Thyroid gland (tissue), 4 donors: ENCODE measurements around the gene PDCD2L. TPM values are rescaled to one million over a fixed set of nuclear protein-coding genes. Genes with fewer than 3 reads are reported as not detected.
"Not testable (repeated sequence)": the region's sequence is repeated elsewhere in the genome, so short reads cannot be mapped to it uniquely, and the experiment has no call there.

ENCODE experiments used
- DNase-seq, 2 donors: peaks; one replicate each; pipeline ENCODE4 v3.0.0-alpha.2; 2019
- H3K27ac ChIP-seq, 3 donors: fragments of 200-600 bp; sonication (generic); 1 replicate in 2 of 3; 2 replicates in 1 of 3; pipeline ENCODE4 v1.5.1; 2016 to 2019; ENCODE audit warnings: mild to moderate bottlenecking in 1 of 3, moderate library complexity in 1 of 3
- H3K27me3 ChIP-seq: fragments of 200-600 bp; sonication (generic); one replicate; pipeline ENCODE4 v1.5.1; 2019
- H3K36me3 ChIP-seq, 2 donors: fragments of 200-600 bp; sonication (generic); one replicate each; pipeline ENCODE4 v1.5.1; 2016 to 2019
- H3K4me1 ChIP-seq, 2 donors: fragments of 200-600 bp; sonication (generic); one replicate each; pipeline ENCODE4 v1.5.1; 2017 to 2019
- H3K4me3 ChIP-seq, 3 donors: fragments of 200-600 bp; sonication (generic); replicated peaks in 1 of 3; 1 replicate in 2 of 3; 2 replicates in 1 of 3; pipeline ENCODE4 v1.5.1; 2016; ENCODE audit warnings: mild to moderate bottlenecking in 1 of 3
- H3K9me3 ChIP-seq: fragments of 200-600 bp; sonication (generic); one replicate; pipeline ENCODE4 v1.5.1; 2017
- CTCF ChIP-seq, 6 experiments: fragments of 200-600 bp in 3 of 6; fragments of 450-650 bp in 3 of 6; sonication (generic) in 3 of 6; IDR thresholded peaks; one replicate each; pipeline ENCODE4 v1.5.1; 2016 to 2019; ENCODE audit warnings: antibody characterized with exemption in 6 of 6, mild to moderate bottlenecking in 2 of 6, inconsistent platforms in 1 of 6, moderate library complexity in 1 of 6
- POLR2A ChIP-seq, 2 donors: fragments of 450-650 bp; IDR thresholded peaks; one replicate each; pipeline ENCODE4 v1.6.1; 2017; ENCODE audit warnings: antibody characterized with exemption in 2 of 2, mild to moderate bottlenecking in 2 of 2, moderate library complexity in 1 of 2
- WGBS, 2 donors: methylation state at CpG; one replicate each; pipeline ENCODE4 v1.1.5; 2017; 5-methylcytosine and 5-hydroxymethylcytosine counted together
- intact Hi-C: fragments of 100-400 bp; cut with DNase I; formaldehyde crosslinking; loops from one replicate; pipeline ENCODE4 v1.15.1; 2023
- total RNA-seq, 4 donors: library from RNA; depleted of rRNA; stranded (reverse); fragments of >200 nt; gene quantifications; one replicate each; pipeline ENCODE4 v1.2.3, GENCODE V29; 2016

The PDCD2L gene
- total RNA-seq, 4 donors from 2014 or later, result 7.9 to 15.9 (median 11.8) TPM

DNA sequence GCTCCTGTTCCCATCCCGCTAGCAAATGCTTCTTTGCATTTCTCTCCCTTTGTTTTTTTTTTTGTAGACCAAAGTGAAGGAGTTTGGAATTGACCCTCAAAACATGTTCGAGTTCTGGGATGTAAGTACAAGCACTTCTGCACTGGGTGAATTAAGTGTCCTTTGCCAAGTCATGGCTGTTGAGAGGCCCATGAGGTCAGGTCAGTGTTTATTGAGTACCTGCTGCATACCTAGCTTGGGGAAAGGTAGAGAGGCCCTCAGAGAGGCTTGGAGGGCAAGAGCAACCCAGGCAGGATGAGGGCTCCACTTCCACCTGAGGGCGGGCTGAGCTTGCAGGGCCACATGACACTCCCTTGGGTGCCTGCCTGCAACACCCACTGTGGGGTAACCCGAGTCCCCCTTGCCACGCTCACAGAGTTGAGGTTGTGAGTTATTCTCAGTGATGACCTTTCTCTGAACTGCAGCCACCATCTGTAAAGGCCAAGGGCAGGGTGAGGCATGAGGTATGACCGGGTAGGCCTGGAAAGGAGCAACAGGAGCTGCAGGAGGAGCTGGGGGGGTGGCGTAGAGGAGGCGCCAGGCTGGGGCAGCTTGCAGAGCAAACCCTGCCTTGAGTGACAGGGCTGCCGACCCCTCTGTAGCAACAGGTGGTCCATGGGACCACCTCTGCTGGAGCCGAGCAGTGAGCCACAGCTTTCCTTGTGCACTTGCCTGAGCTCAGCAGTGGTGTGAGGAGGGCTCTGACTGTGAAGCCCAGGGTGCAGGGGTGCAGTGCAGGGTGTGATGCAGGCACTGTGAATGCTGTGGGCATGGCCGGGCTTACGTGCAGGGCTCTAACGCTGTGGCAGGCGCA is 22.6 kb upstream of the PDCD2L start:
- H3K27me3 ChIP-seq, result no peaks in the 10 kb centered on the region
- H3K9me3 ChIP-seq, result no peaks in the 10 kb centered on the region
- 92 to 97% methylated on average over 8 to 14 of the region's 14 CpGs for WGBS, 2 donors
- intact Hi-C loops, result no loop called here
- no peaks in the 10 kb centered on the region for H3K4me1 ChIP-seq
- TF ChIP-seq CTCF (IDR thresholded peaks at IDR 0.05), result no peak
- TF ChIP-seq POLR2A (IDR thresholded peaks at IDR 0.05), result no peak
- no peak overlapping the region for H3K4me3 ChIP-seq
- H3K27ac ChIP-seq, result no peak overlapping the region
- H3K36me3 ChIP-seq, result peaks cover 53 to 71% of the 10 kb centered on the region in 2 donors
- DNase-seq, result no peak

DNA sequence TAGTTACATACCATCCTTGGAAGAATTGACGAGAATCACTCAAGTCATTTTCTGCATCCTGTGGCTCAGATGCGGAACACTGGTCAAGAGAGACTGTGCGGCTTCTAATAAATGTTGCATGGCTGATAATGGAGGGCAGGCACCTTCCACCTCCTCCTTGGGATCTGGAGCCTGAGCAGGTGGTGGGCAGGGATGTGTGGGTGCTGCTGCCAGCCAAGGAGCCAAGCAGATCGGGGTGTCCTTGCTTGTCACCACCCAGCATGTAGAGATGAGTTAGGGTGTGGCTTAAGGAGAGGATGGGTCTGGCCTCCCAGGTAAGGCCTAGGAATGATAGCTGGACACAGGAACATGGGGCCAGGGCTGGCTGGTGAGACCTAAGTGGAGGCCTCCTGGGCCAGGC is 21.7 kb upstream of the PDCD2L start:
- Histone ChIP-seq H3K27me3 (no peaks in the 10 kb centered on the region), H3K36me3 (peaks cover 51 to 72% of the 10 kb centered on the region in 2 donors), H3K27ac (no peak overlapping the region), H3K4me3 (no peak overlapping the region), H3K9me3 (no peaks in the 10 kb centered on the region), H3K4me1 (no peaks in the 10 kb centered on the region)
- WGBS, 2 donors, result 96 to 100% methylated on average over 4 of the region's 4 CpGs
- no peak for TF ChIP-seq POLR2A (IDR thresholded peaks at IDR 0.05)
- no peak for DNase-seq
- intact Hi-C loops, result no loop called here

GRCh38 chr19:34383599-34383998 is 20.6 kb upstream of the PDCD2L start:
- Histone ChIP-seq H3K4me1 (no peaks in the 10 kb centered on the region), H3K9me3 (no peaks in the 10 kb centered on the region), H3K4me3 (no peak overlapping the region), H3K27me3 (no peaks in the 10 kb centered on the region), H3K36me3 (peaks cover 39 to 72% of the 10 kb centered on the region in 2 donors), H3K27ac (no peak overlapping the region)
- no peak for TF ChIP-seq CTCF (IDR thresholded peaks at IDR 0.05)
- no peak for TF ChIP-seq POLR2A (IDR thresholded peaks at IDR 0.05)
- intact Hi-C loops, result no loop called here
- DNase-seq, result no peak
- WGBS, 2 donors, result 96% methylated on average over 5 of the region's 5 CpGs

DNA sequence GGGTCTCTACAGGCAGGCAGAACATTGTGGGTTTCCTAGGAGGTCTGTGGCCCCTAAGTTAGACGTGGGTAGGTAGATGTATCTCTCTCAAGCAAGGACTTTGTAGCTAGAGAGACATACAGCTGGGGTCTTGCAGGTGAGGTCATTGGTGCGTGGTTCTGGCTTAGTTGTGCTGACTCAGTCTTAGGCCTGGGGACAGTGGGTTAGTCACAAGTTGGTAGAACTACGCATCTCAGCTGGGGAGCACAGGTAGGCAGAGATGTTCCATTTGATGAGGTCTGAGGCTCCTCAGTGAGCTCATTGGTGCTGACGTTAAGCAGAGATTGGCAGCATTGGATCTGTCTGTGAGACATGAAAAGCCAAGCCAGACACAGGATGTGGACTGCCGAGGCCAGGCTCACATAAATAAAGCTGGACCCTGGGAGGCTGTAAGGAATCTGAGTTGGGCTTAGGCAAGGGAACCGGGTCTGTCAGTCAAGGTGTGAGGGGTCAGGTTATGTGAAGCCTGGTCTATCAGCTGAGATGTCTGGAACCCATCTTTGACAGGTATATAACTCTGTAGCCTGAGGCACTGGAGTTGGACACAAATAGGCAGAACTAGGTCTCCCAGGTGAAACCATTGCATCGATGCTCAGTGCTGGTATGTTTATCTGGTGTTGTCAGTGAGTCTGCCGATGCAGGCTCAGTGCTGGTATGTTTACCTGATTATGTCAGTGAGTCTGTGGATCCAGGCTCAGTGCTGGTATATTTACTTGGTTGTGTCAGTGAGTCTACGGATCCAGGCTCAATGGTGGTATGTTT is 17.4 kb upstream of the PDCD2L start:
- Histone ChIP-seq H3K4me1 (no peaks in the 10 kb centered on the region), H3K27me3 (no peaks in the 10 kb centered on the region), H3K4me3 (no peak overlapping the region), H3K36me3 (peaks cover 34 to 69% of the 10 kb centered on the region in 2 donors), H3K27ac (no peak overlapping the region), H3K9me3 (no peaks in the 10 kb centered on the region)
- no peak for DNase-seq
- 93 to 95% methylated on average over 9 of the region's 9 CpGs for WGBS, 2 donors
- TF ChIP-seq CTCF (IDR thresholded peaks at IDR 0.05), result no peak
- no peak for TF ChIP-seq POLR2A (IDR thresholded peaks at IDR 0.05)
- intact Hi-C loops, result no loop called here

GRCh38 chr19:34387446-34387810 is 16.8 kb upstream of the PDCD2L start:
- Histone ChIP-seq H3K4me1 (no peaks in the 10 kb centered on the region), H3K36me3 (peaks cover 29 to 63% of the 10 kb centered on the region in 2 donors), H3K4me3 (no peak overlapping the region), H3K27me3 (no peaks in the 10 kb centered on the region), H3K9me3 (no peaks in the 10 kb centered on the region), H3K27ac (no peak overlapping the region)
- no peak for DNase-seq
- WGBS, 2 donors, result 90 to 100% methylated on average over 1 of the region's 1 CpG
- TF ChIP-seq CTCF (IDR thresholded peaks at IDR 0.05) (no peak), POLR2A (IDR thresholded peaks at IDR 0.05) (no peak)
- intact Hi-C loops, result no loop called here

- H3K27ac ChIP-seq, H3K4me1 ChIP-seq, H3K27me3 ChIP-seq, H3K4me3 ChIP-seq, DNase-seq, H3K9me3 ChIP-seq, intact Hi-C loops: not testable (repeated sequence)
- H3K36me3 ChIP-seq, result peaks cover 22 to 51% of the 10 kb centered on the region in 2 donors
- WGBS, 2 donors, result 95% methylated on average over 2 of the region's 2 CpGs
Measured at GRCh38 chr19:34388745-34389144, 15.5 kb upstream of the PDCD2L start.
